HEK293 (cell line): ENCODE data around the gene FAM227B.

Experiments
- CTCF ChIA-PET: fragments of 350-600 bp; formaldehyde crosslinking; extraction: SDS; loops from one replicate; lab custom pipeline; 2021; ENCODE audit warnings: antibody characterized with exemption; lab: Yijun Ruan, JAX
- POLR2A ChIA-PET: fragments of 300-600 bp; formaldehyde crosslinking; extraction: SDS; loops from one replicate; lab custom pipeline; 2020; ENCODE audit warnings: antibody characterized with exemption, inconsistent platforms; lab: Yijun Ruan, JAX
- H3K27ac ChIP-seq: fragments of 200-500 bp; sonication (Bioruptor generic); 2 replicates; pipeline ENCODE4 v1.5.1; 2014; ENCODE audit warnings: low read depth, low read length, control low read depth, inconsistent platforms; ENCODE audit errors: extremely low read depth
- H3K36me3 ChIP-seq, 2 experiments: fragments of 200-500 bp in 1 of 2; sonication (Bioruptor generic) in 1 of 2; 1 replicate in 1 of 2; 2 replicates in 1 of 2; pipeline ENCODE4 v1.5.1; 2014 to 2017; ENCODE audit warnings: inconsistent platforms in 2 of 2, low read length in 2 of 2; ENCODE audit not compliant: control insufficient read depth in 2 of 2, insufficient read depth in 1 of 2
- H3K4me1 ChIP-seq: fragments of 200-500 bp; sonication (Bioruptor generic); 2 replicates; pipeline ENCODE4 v1.5.1; 2014; ENCODE audit warnings: mild to moderate bottlenecking, low read length, inconsistent platforms; ENCODE audit not compliant: control insufficient read depth, insufficient read depth
- H3K4me3 ChIP-seq: 2 replicates; pipeline ENCODE4 v1.5.1; 2011; ENCODE audit warnings: low read depth, mild to moderate bottlenecking, control low read depth, low read length, moderate library complexity
- H3K9me3 ChIP-seq: fragments of 200-500 bp; sonication (Bioruptor generic); 2 replicates; pipeline ENCODE4 v1.5.1; 2014; ENCODE audit warnings: low read depth, low read length, inconsistent platforms; ENCODE audit not compliant: control insufficient read depth, insufficient read depth
- HOXA7 ChIP-seq: sonication (generic); formaldehyde crosslinking; IDR thresholded peaks from 2 replicates; pipeline ENCODE4 v1.8.1; 2022; ENCODE audit warnings: missing genetic modification reagents, borderline replicate concordance
- KLF10 ChIP-seq: fragments of 450-650 bp; IDR thresholded peaks from 2 replicates; pipeline ENCODE4 v1.5.1; 2018; ENCODE audit warnings: missing biosample characterization, mild to moderate bottlenecking, missing genetic modification characterization
- RBAK ChIP-seq: fragments of 450-650 bp; formaldehyde crosslinking; IDR thresholded peaks from 2 replicates; pipeline ENCODE4 v1.5.1; 2016; ENCODE audit warnings: missing biosample characterization, missing genetic modification characterization
- ZBTB1 ChIP-seq: fragments of 450-650 bp; formaldehyde crosslinking; IDR thresholded peaks from 2 replicates; pipeline ENCODE4 v1.5.1; 2016; ENCODE audit warnings: missing biosample characterization, missing genetic modification characterization
- ZNF112 ChIP-seq: fragments of 450-650 bp; formaldehyde crosslinking; IDR thresholded peaks from 2 replicates; pipeline ENCODE4 v1.5.0; 2017; ENCODE audit warnings: missing biosample characterization, missing genetic modification characterization
- ZNF133 ChIP-seq: fragments of 450-650 bp; formaldehyde crosslinking; IDR thresholded peaks from 2 replicates; pipeline ENCODE4 v1.5.1; 2016; ENCODE audit warnings: missing biosample characterization, missing genetic modification characterization
- ZNF175 ChIP-seq: fragments of 450-650 bp; formaldehyde crosslinking; IDR thresholded peaks from 2 replicates; pipeline ENCODE4 v1.5.1; 2016; ENCODE audit warnings: missing biosample characterization, missing genetic modification characterization
- ZNF2 ChIP-seq: fragments of 450-650 bp; formaldehyde crosslinking; IDR thresholded peaks from 2 replicates; pipeline ENCODE4 v1.5.1; 2016; ENCODE audit warnings: missing biosample characterization, missing genetic modification characterization
- ZNF423 ChIP-seq: fragments of 450-650 bp; formaldehyde crosslinking; IDR thresholded peaks from 2 replicates; pipeline ENCODE4 v1.5.1; 2016; ENCODE audit warnings: missing biosample characterization, missing genetic modification characterization
- ZNF433 ChIP-seq: fragments of 450-650 bp; formaldehyde crosslinking; IDR thresholded peaks from 2 replicates; pipeline ENCODE4 v1.5.1; 2016; ENCODE audit warnings: missing biosample characterization, missing genetic modification characterization, low read depth
- ZNF501 ChIP-seq: fragments of 450-650 bp; formaldehyde crosslinking; IDR thresholded peaks from 2 replicates; pipeline ENCODE4 v1.5.1; 2016; ENCODE audit warnings: missing biosample characterization, missing genetic modification characterization
- ZNF560 ChIP-seq: fragments of 450-650 bp; formaldehyde crosslinking; IDR thresholded peaks from 2 replicates; pipeline ENCODE4 v1.5.1; 2017; ENCODE audit warnings: missing biosample characterization, missing genetic modification characterization, borderline replicate concordance
- ZNF596 ChIP-seq: fragments of 450-650 bp; IDR thresholded peaks from 2 replicates; pipeline ENCODE4 v1.5.0; 2018; ENCODE audit warnings: missing biosample characterization, mild to moderate bottlenecking, missing genetic modification characterization, moderate library complexity
- ZNF76 ChIP-seq: fragments of 450-650 bp; formaldehyde crosslinking; IDR thresholded peaks from 2 replicates; pipeline ENCODE4; 2016; ENCODE audit warnings: low read depth, missing biosample characterization, missing genetic modification characterization, borderline replicate concordance
- ZNF768 ChIP-seq: fragments of 450-650 bp; formaldehyde crosslinking; IDR thresholded peaks from 2 replicates; pipeline ENCODE4 v1.5.1; 2018; ENCODE audit warnings: missing biosample characterization, mild to moderate bottlenecking, missing genetic modification characterization
- ZXDB ChIP-seq: fragments of 450-650 bp; formaldehyde crosslinking; IDR thresholded peaks from 2 replicates; pipeline ENCODE4 v1.5.1; 2016; ENCODE audit warnings: missing biosample characterization, missing genetic modification characterization
- TF ChIP-seq, protein P1 (sequence below): fragments of 450-650 bp; formaldehyde crosslinking; IDR thresholded peaks from 2 replicates; pipeline ENCODE4 v1.5.1; 2016; ENCODE audit warnings: missing biosample characterization, missing genetic modification characterization
- TF ChIP-seq, protein P2 (sequence below): fragments of 450-650 bp; formaldehyde crosslinking; IDR thresholded peaks from 2 replicates; pipeline ENCODE4 v1.5.1; 2017; ENCODE audit warnings: missing biosample characterization, missing genetic modification characterization
- TF ChIP-seq, protein P3 (sequence below): fragments of 450-650 bp; formaldehyde crosslinking; IDR thresholded peaks from 2 replicates; pipeline ENCODE4 v1.5.1; 2016; ENCODE audit warnings: missing biosample characterization, missing genetic modification characterization, low read depth
- TF ChIP-seq, protein P4 (sequence below): fragments of 450-650 bp; formaldehyde crosslinking; IDR thresholded peaks from 2 replicates; pipeline ENCODE4; 2016; ENCODE audit warnings: missing biosample characterization, missing genetic modification characterization
- TF ChIP-seq, protein P5 (sequence below): fragments of 450-650 bp; formaldehyde crosslinking; IDR thresholded peaks from 2 replicates; pipeline ENCODE4 v1.5.0; 2017; ENCODE audit warnings: missing biosample characterization, missing genetic modification characterization, borderline replicate concordance
- TF ChIP-seq, protein P6 (sequence below): fragments of 450-650 bp; formaldehyde crosslinking; IDR thresholded peaks from 2 replicates; pipeline ENCODE4 v1.5.1; 2016; ENCODE audit warnings: missing biosample characterization, missing genetic modification characterization

The FAM227B gene

DNA sequence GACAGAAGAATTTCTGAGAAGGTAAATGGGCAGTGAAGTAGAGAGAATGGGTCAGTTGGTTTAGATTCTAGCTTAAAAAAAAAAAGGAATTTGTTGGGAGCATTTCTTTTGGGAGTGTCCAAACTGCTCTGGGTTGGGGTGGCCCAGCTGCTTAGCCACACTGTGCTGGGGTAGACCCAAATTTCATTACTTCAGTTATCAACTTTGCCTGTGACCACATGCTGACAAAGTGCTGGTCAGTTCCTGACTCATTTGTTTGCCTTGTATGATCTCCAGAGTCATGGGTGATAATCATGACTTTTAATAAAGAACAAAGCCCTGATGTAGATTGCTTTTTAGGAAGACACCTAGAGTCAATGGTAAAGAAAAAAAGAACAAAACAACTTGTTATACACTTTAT lies 319.1 kb downstream of the FAM227B start (continued):
- TF ChIP-seq ZNF112 (tag by site-specific recombination) (no peak), KLF10 (tag by site-specific recombination) (no peak)

DNA sequence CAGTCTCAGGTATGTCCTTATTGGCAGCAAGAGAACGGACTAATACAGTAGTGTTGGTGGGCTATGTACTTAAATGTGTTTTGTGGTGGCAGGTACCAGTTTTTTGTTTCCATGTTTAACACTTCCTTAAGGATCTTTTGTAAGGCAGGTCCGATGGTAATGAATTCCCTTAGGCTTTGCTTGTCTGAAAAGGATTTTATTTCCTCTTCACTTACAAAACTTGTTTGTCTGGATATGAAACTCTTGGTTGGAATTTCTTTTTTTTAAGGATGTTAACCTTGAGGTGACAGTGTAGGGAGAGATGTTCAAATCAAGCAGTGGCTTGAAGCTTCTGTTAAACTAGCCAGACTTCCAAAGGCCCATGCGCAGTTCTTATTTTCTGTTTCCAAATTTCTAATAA lies 319.8 kb downstream of the FAM227B start:
- no peak overlapping the region for H3K4me3 ChIP-seq
- POLR2A ChIA-PET, result no interaction called here
- no peaks in the 10 kb centered on the region for H3K4me1 ChIP-seq
- H3K36me3 ChIP-seq, result peaks cover 0 to 14% of the 10 kb centered on the region in 2 experiments; a peak in 1 of 3 replicates
- H3K9me3 ChIP-seq, result no peaks in the 10 kb centered on the region
- CTCF ChIA-PET, result interaction anchor here (0.6 kb wide), 1 partner anchor 837 kb away, joined by 3 read pairs; no protein-coding TSS in a partner anchor
- no peak overlapping the region for H3K27ac ChIP-seq
- TF ChIP-seq, protein P1, sequence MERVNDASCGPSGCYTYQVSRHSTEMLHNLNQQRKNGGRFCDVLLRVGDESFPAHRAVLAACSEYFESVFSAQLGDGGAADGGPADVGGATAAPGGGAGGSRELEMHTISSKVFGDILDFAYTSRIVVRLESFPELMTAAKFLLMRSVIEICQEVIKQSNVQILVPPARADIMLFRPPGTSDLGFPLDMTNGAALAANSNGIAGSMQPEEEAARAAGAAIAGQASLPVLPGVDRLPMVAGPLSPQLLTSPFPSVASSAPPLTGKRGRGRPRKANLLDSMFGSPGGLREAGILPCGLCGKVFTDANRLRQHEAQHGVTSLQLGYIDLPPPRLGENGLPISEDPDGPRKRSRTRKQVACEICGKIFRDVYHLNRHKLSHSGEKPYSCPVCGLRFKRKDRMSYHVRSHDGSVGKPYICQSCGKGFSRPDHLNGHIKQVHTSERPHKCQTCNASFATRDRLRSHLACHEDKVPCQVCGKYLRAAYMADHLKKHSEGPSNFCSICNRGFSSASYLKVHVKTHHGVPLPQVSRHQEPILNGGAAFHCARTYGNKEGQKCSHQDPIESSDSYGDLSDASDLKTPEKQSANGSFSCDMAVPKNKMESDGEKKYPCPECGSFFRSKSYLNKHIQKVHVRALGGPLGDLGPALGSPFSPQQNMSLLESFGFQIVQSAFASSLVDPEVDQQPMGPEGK (tag by site-specific recombination), result no peak
- TF ChIP-seq, protein P2, sequence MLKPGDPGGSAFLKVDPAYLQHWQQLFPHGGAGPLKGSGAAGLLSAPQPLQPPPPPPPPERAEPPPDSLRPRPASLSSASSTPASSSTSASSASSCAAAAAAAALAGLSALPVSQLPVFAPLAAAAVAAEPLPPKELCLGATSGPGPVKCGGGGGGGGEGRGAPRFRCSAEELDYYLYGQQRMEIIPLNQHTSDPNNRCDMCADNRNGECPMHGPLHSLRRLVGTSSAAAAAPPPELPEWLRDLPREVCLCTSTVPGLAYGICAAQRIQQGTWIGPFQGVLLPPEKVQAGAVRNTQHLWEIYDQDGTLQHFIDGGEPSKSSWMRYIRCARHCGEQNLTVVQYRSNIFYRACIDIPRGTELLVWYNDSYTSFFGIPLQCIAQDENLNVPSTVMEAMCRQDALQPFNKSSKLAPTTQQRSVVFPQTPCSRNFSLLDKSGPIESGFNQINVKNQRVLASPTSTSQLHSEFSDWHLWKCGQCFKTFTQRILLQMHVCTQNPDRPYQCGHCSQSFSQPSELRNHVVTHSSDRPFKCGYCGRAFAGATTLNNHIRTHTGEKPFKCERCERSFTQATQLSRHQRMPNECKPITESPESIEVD (tag by site-specific recombination), result no peak
- no peak for TF ChIP-seq ZBTB1 (tag by site-specific recombination)
- TF ChIP-seq ZNF423 (tag by site-specific recombination), result no peak
- no peak for TF ChIP-seq ZNF501 (tag by site-specific recombination)
- no peak for TF ChIP-seq HOXA7
- TF ChIP-seq, protein P3, sequence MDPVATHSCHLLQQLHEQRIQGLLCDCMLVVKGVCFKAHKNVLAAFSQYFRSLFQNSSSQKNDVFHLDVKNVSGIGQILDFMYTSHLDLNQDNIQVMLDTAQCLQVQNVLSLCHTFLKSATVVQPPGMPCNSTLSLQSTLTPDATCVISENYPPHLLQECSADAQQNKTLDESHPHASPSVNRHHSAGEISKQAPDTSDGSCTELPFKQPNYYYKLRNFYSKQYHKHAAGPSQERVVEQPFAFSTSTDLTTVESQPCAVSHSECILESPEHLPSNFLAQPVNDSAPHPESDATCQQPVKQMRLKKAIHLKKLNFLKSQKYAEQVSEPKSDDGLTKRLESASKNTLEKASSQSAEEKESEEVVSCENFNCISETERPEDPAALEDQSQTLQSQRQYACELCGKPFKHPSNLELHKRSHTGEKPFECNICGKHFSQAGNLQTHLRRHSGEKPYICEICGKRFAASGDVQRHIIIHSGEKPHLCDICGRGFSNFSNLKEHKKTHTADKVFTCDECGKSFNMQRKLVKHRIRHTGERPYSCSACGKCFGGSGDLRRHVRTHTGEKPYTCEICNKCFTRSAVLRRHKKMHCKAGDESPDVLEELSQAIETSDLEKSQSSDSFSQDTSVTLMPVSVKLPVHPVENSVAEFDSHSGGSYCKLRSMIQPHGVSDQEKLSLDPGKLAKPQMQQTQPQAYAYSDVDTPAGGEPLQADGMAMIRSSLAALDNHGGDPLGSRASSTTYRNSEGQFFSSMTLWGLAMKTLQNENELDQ (tag by site-specific recombination), result no peak
- TF ChIP-seq ZNF768 (tag by site-specific recombination), result no peak
- TF ChIP-seq, protein P4, sequence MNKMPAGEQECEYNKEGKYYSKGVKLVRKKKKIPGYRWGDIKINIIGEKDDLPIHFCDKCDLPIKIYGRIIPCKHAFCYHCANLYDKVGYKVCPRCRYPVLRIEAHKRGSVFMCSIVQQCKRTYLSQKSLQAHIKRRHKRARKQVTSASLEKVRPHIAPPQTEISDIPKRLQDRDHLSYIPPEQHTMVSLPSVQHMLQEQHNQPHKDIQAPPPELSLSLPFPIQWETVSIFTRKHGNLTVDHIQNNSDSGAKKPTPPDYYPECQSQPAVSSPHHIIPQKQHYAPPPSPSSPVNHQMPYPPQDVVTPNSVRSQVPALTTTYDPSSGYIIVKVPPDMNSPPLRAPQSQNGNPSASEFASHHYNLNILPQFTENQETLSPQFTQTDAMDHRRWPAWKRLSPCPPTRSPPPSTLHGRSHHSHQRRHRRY (tag by site-specific recombination), result no peak
- no peak for TF ChIP-seq ZNF2 (tag by site-specific recombination)
- TF ChIP-seq, protein P5, sequence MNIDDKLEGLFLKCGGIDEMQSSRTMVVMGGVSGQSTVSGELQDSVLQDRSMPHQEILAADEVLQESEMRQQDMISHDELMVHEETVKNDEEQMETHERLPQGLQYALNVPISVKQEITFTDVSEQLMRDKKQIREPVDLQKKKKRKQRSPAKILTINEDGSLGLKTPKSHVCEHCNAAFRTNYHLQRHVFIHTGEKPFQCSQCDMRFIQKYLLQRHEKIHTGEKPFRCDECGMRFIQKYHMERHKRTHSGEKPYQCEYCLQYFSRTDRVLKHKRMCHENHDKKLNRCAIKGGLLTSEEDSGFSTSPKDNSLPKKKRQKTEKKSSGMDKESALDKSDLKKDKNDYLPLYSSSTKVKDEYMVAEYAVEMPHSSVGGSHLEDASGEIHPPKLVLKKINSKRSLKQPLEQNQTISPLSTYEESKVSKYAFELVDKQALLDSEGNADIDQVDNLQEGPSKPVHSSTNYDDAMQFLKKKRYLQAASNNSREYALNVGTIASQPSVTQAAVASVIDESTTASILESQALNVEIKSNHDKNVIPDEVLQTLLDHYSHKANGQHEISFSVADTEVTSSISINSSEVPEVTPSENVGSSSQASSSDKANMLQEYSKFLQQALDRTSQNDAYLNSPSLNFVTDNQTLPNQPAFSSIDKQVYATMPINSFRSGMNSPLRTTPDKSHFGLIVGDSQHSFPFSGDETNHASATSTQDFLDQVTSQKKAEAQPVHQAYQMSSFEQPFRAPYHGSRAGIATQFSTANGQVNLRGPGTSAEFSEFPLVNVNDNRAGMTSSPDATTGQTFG (tag by site-specific recombination), result no peak
- no peak for TF ChIP-seq RBAK (tag by site-specific recombination)
- TF ChIP-seq ZNF133 (tag by site-specific recombination), result no peak
- TF ChIP-seq ZXDB (tag by site-specific recombination), result no peak
- TF ChIP-seq ZNF175 (tag by site-specific recombination), result no peak
- TF ChIP-seq, protein P6, sequence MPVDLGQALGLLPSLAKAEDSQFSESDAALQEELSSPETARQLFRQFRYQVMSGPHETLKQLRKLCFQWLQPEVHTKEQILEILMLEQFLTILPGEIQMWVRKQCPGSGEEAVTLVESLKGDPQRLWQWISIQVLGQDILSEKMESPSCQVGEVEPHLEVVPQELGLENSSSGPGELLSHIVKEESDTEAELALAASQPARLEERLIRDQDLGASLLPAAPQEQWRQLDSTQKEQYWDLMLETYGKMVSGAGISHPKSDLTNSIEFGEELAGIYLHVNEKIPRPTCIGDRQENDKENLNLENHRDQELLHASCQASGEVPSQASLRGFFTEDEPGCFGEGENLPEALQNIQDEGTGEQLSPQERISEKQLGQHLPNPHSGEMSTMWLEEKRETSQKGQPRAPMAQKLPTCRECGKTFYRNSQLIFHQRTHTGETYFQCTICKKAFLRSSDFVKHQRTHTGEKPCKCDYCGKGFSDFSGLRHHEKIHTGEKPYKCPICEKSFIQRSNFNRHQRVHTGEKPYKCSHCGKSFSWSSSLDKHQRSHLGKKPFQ (tag by site-specific recombination), result no peak
- no peak for TF ChIP-seq ZNF433 (tag by site-specific recombination)
- no peak for TF ChIP-seq ZNF76 (tag by site-specific recombination)
- no peak for TF ChIP-seq ZNF560 (tag by site-specific recombination)
- no peak for TF ChIP-seq ZNF596 (tag by site-specific recombination)
